Measurements from ENCODE around the gene KIAA2012. TPM values are rescaled to one million over a fixed set of nuclear protein-coding genes. Genes with fewer than 3 reads are reported as not detected.

The KIAA2012 gene
- total and polyA plus RNA-seq, 2 donors (not counting 1 experiment from before 2014, with no cell fraction given) = not detected

GRCh38 chr2:202122980-202123720 lies 50.1 kb downstream of the KIAA2012 start:
- Mint-ChIP-seq H3K4me3 (no peak overlapping the region), H3K27ac (no peak overlapping the region), H3K4me1 (peaks cover 8% of the 10 kb centered on the region), H3K9me3 (ENCODE audit: insufficient read depth) (peaks cover 3% of the 10 kb centered on the region), H3K27me3 (peaks cover 4% of the 10 kb centered on the region)
- ATAC-seq (ENCODE audit: low read depth) (no peak), DNase-seq (no peak)
- Histone ChIP-seq H3K4me2 (replicated peaks; ENCODE audit: low read depth, low read length, poor library complexity, severe bottlenecking) (no peak overlapping the region), H3K4me3 (ENCODE audit: control extremely low read depth in 1 of 5, extremely low read depth in 1 of 5, insufficient read depth in 1 of 5, low read depth in 2 of 5, low read length in 4 of 5) (no peak overlapping the region), H3K9me3 (ENCODE audit: control extremely low read depth in 1 of 3, control insufficient read depth in 2 of 3, insufficient read depth in 1 of 3, low read length in 2 of 3) (peaks cover 0 to 7% (median 6%) of the 10 kb centered on the region in 3 donors), H4K20me1 (ENCODE audit: control insufficient read depth, insufficient read depth, low read length, poor library complexity, severe bottlenecking) (no peaks in the 10 kb centered on the region), H2AFZ (ENCODE audit: insufficient read depth, low read depth, low read length, poor library complexity, severe bottlenecking) (no peak overlapping the region), H3K4me1 (ENCODE audit: control insufficient read depth in 2 of 2, insufficient read depth in 2 of 2, low read length in 2 of 2) (peaks cover 7 to 9% of the 10 kb centered on the region in 2 donors), H3K79me2 (ENCODE audit: control insufficient read depth, insufficient read depth, low read length) (no peaks in the 10 kb centered on the region), H3K27me3 (replicated peaks in 1 of 4; ENCODE audit: control extremely low read depth in 1 of 4, control insufficient read depth in 3 of 4, insufficient read depth in 4 of 4, low read length in 3 of 4) (no peaks in the 10 kb centered on the region), H3K27ac (ENCODE audit: low read length in 2 of 2) (no peak overlapping the region), H3K36me3 (replicated peaks in 1 of 2; ENCODE audit: control extremely low read depth in 1 of 2, control insufficient read depth in 1 of 2, extremely low read depth in 1 of 2, insufficient read depth in 2 of 2, low read length in 1 of 2) (no peaks in the 10 kb centered on the region), H3K9ac (ENCODE audit: low read length) (no peak overlapping the region)
- TF ChIP-seq CTCF (IDR thresholded peaks at IDR 0.05) (no peak), EZH2 (IDR thresholded peaks at IDR 0.05; ENCODE audit: borderline replicate concordance, insufficient read depth, low read depth, low read length, poor library complexity, severe bottlenecking) (no peak)
- POLR2A ChIA-PET = no interaction called here
- WGBS (ENCODE audit: insufficient coverage) = 81% methylated on average over 15 of the region's 19 CpGs
- CTCF ChIA-PET = no interaction called here
- intact Hi-C loops (cut with micrococcal nuclease) = no loop called here

DNA sequence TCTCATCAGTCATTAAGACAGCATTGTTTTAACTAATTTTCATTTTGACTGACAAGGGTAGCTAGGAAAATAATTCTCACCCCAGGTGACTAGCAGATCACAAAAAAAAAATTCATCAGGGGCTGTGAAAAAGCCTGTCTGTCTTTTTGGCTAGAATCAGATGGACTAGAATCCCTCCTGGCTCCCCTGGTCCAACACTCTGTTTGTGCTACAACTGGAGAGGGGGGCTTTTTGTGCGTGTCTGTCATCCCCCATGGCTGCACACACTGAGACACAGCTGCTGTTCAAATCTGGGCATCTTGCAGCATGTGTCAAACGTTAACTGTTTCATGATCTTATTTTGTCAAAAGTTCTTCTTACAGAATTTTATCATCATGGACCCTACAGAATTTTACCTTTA lies 51.2 kb downstream of the KIAA2012 start:
- no peaks in the 10 kb centered on the region for H3K36me3 ChIP-seq (replicated peaks in 1 of 2; ENCODE audit: control extremely low read depth in 1 of 2, control insufficient read depth in 1 of 2, extremely low read depth in 1 of 2, insufficient read depth in 2 of 2, low read length in 1 of 2)
- no peak overlapping the region for H2AFZ ChIP-seq (ENCODE audit: insufficient read depth, low read depth, low read length, poor library complexity, severe bottlenecking)
- H3K4me3 ChIP-seq (ENCODE audit: control extremely low read depth in 1 of 5, extremely low read depth in 1 of 5, insufficient read depth in 1 of 5, low read depth in 2 of 5, low read length in 4 of 5) = no peak overlapping the region
- H3K79me2 ChIP-seq (ENCODE audit: control insufficient read depth, insufficient read depth, low read length) = no peaks in the 10 kb centered on the region
- H3K9me3 ChIP-seq (ENCODE audit: control extremely low read depth in 1 of 3, control insufficient read depth in 2 of 3, insufficient read depth in 1 of 3, low read length in 2 of 3) = peaks cover 0 to 7% (median 6%) of the 10 kb centered on the region in 3 donors
- ATAC-seq (ENCODE audit: low read depth) (no peak), DNase-seq (no peak)
- no peaks in the 10 kb centered on the region for H3K27me3 ChIP-seq (replicated peaks in 1 of 4; ENCODE audit: control extremely low read depth in 1 of 4, control insufficient read depth in 3 of 4, insufficient read depth in 4 of 4, low read length in 3 of 4)
- no peak overlapping the region for H3K27ac Mint-ChIP-seq
- 83% methylated on average over 2 of the region's 2 CpGs for WGBS (ENCODE audit: insufficient coverage)
- H3K9me3 Mint-ChIP-seq (ENCODE audit: insufficient read depth) = peaks cover 3% of the 10 kb centered on the region
- H3K4me1 ChIP-seq (ENCODE audit: control insufficient read depth in 2 of 2, insufficient read depth in 2 of 2, low read length in 2 of 2) = peaks cover 7 to 9% of the 10 kb centered on the region in 2 donors
- no peak overlapping the region for H3K4me2 ChIP-seq (replicated peaks; ENCODE audit: low read depth, low read length, poor library complexity, severe bottlenecking)
- H3K27ac ChIP-seq (ENCODE audit: low read length in 2 of 2) = no peak overlapping the region
- TF ChIP-seq EZH2 (IDR thresholded peaks at IDR 0.05; ENCODE audit: borderline replicate concordance, insufficient read depth, low read depth, low read length, poor library complexity, severe bottlenecking) = no peak
- no peak for TF ChIP-seq CTCF (IDR thresholded peaks at IDR 0.05)
- no peak overlapping the region for H3K9ac ChIP-seq (ENCODE audit: low read length)
- intact Hi-C loops (cut with micrococcal nuclease) = no loop called here
- H3K27me3 Mint-ChIP-seq = peaks cover 4% of the 10 kb centered on the region
- H3K4me1 Mint-ChIP-seq = peaks cover 8% of the 10 kb centered on the region
- H3K4me3 Mint-ChIP-seq = no peak overlapping the region
- POLR2A ChIA-PET = no interaction called here
- CTCF ChIA-PET = no interaction called here
- H4K20me1 ChIP-seq (ENCODE audit: control insufficient read depth, insufficient read depth, low read length, poor library complexity, severe bottlenecking) = no peaks in the 10 kb centered on the region

All from B cell (primary cell).